Fibroblast of gingiva (primary cell): ENCODE results near the gene SLC12A2.

ENCODE experiments used
- DNase-seq: peaks from one replicate; pipeline ENCODE4 v3.0.0-alpha.2; 2011; ENCODE audit warnings: low read depth

Gene SLC12A2

GRCh38 chr5:128172102-128172501 lies 88.5 kb downstream of the SLC12A2 start:
- no peak for DNase-seq

DNA sequence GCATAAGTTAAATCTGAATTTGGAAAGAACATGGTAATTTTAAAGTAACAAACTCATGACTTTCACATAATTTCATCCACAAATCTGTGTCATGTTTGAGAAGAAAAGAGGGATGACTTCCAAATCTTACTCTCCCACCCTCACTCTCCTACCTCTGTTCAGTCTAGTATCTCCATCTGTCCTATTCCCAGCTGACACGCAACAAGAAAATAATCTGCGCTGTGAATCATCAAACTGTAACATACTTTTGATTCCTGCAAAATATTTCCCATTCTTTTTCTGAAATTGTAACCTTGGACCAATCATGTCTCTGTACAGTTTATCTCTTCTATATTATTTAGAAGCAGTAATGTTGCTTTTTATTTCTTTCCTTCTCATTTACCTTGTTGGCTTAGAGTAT lies 91.4 kb downstream of the SLC12A2 start:
- DNase-seq, result peak; percentile 6

DNA sequence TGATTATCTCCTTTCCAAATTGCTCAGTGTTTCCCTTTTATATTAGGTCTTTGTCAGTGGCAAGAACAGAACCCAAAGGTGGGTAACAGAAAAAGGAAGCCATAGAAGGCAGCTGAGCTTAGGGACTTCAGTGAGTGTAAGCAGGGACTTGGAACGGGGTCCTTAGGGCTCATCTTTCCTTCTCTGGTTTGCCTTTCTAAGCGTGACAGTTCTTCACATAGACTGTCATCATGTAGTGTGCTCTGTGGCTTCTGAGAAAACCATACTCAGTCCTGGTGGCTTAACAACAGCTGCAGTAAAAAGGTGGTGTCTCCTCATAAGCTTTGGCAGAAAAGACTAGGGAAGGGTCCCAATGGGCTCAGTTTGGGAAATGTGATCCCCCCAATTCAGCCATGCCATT lies 108.8 kb downstream of the SLC12A2 start:
- no peak for DNase-seq

GRCh38 chr5:128193665-128194390 lies 110.3 kb downstream of the SLC12A2 start:
- DNase-seq, result peak; percentile 70

DNA sequence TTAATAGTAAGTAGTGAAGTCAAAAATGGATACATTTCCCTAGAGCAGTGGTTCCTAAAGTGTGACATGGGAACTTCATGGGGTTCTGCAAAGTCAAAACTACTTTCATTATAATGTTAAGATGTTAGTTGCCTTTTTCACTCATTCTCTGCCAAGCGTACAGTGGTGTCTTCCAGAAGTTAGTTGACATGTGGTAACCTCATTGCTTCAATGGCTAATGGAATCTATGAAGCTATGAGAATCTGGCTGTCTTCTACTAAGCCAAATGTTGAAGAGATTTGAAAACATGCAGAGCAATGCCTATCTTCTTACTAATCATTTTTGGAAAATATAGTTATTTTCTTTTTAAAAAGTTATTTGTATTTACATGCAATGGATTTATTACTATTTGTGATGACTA lies 111.8 kb downstream of the SLC12A2 start:
- no peak for DNase-seq

- DNase-seq, result no peak
Measured at GRCh38 chr5:128196080-128196479, 112.5 kb downstream of the SLC12A2 start.

GRCh38 chr5:128196791-128197190 lies 113.2 kb downstream of the SLC12A2 start:
- DNase-seq, result peak; percentile 51

DNA sequence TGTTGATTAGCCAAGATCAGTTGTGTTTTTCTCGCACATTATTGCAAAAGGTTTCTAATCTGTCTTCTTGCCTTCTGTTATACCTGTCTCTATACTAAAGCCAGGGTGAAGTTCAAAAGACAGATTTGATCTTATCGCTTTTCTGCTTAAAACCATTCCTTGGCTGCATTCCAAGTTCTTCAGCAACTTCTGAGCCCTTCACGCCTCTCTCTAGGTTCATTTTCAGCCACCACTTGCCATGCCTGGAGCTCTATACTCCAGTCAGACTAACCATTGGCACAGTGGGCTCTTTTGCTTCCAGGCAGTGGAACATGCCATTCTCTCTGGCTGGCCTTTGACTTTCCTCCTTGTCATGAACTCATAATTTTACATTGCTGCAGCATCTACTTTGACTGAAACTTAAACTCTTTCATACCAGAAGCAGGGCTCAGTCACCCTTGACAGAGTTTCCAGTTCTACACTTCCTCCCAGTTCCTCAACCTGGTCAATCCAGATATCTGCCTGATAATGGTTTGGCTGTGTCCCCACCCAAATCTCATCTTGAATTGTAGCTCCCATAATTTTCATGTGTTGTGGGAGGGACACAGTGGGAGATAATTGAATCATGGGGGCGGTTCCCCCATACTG lies 114.4 kb downstream of the SLC12A2 start:
- DNase-seq, result no peak

GRCh38 chr5:128199104-128199503 lies 115.5 kb downstream of the SLC12A2 start:
- no peak for DNase-seq

GRCh38 chr5:128199611-128200010 lies 116.0 kb downstream of the SLC12A2 start:
- no peak for DNase-seq

DNA sequence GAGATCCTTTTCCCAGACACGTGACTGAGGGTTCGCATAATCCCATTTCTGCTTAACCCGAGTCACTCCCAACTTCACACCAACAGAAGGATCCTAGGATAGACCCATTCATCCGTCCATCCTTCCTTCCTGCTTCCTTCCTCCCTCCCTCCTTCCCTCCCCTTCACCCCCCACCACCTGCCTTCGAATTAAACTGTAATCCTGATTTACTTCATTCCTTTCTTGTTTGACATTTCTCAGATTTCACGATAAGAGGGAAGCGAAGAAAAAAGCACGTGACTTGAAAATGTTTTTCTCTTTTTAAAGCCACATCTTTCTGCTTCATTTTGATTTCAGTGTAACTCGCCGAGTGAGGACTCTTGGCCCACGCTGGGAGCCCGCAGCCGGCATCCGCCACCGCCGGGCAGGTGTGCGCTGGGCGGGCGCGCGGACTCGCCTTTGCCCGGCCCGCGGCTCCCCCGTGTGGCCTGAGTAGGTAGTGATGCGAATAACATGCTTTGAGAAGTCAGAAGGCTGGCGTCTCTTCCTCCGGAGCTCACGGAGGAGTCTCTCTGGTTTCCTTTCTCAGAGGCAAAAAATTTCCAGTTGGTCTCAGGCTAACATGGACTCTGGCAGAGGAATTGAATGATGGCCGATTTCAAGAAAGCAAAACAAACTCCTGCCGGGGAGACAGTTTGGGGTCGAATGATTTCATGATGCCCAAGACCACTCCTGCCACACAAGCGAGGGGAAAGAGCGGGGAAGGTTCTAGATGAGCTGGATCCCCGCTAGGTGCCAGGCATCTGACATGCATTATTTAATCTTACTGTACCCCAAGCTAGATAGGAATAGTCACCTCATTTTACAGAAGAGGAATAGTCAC lies 117.7 kb downstream of the SLC12A2 start:
- peak; percentile 49 for DNase-seq

DNA sequence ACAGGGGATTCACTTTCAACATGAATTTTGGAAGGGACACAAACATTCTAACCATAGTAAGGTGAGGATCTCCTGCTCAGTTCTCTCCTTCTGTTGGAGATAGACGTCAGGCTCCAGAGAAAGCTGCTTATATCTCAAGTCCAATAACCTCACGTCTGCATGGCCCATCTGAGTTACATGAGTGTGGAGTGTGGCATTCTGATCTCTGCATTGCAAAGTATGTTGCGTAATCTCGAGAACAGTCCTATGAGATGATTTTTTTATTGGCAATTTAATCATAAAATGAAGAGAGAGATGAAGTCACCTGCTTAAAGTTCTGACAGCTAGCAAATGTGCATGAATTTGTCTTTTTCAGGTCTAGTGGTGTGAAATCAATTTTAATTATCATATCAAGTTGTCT lies 118.8 kb downstream of the SLC12A2 start:
- no peak for DNase-seq

DNA sequence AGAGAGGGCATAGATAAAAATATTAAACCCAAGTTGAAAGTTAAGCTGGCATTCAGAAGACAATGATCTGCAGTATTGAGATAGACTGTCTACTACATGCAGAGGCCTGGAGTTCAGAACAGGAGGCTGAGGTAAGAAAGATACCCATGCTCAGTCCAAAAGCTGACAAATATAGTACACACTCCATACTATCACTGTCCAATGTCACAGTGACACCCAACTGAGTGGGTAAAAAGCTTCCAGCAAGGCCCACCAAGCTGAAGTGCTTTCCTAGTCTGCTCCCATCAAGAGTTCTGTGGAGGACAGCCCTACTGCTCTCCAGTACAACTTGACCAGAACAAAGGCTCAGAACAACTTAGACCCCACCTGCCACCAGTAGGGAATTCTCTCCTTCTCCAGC lies 124.9 kb downstream of the SLC12A2 start:
- no peak for DNase-seq

GRCh38 chr5:128212191-128212806 lies 128.7 kb downstream of the SLC12A2 start:
- no peak for DNase-seq

GRCh38 chr5:128213340-128213739 lies 129.8 kb downstream of the SLC12A2 start:
- DNase-seq, result peak; percentile 67

DNA sequence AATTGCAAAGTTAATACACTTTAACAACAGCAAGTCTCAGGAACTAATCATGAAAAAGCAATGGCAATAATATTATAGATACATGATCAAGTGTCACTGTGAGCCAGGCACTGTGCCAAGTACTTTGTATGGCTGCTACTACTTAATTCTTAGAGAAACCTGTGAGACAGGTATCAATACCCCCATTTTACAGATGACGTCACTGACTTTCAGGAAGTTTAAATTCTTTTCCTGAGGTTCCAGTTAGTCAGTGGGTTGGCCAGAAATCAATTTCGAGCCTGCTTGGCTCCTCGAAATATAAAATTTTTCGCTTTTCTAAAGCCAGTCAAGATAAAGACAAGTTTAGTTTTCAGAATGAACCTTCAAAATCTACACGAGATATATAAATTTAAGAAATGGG lies 130.3 kb downstream of the SLC12A2 start:
- no peak for DNase-seq

GRCh38 chr5:128216285-128216684 lies 132.7 kb downstream of the SLC12A2 start:
- no peak for DNase-seq

GRCh38 chr5:128216860-128217531 lies 133.4 kb downstream of the SLC12A2 start:
- DNase-seq, result peak; percentile 83

DNA sequence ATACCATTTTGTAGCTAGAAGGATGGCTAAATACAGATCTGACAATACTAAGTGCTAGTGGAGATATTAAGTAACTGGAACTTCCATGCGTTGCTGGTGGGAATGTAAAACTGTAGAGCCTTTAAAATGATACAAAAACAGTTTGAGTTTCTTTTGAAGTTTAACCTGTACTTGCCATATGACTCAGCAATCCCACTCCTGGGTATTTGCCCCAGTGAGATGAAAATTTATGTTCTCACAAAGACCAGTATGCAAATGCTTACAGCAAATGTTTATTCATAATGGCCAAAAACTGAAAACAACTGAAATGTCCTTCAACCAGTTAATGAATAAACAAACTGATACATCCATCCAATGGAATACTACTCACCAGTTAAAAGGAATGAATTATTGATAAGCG lies 137.3 kb downstream of the SLC12A2 start:
- DNase-seq, result no peak

DNA sequence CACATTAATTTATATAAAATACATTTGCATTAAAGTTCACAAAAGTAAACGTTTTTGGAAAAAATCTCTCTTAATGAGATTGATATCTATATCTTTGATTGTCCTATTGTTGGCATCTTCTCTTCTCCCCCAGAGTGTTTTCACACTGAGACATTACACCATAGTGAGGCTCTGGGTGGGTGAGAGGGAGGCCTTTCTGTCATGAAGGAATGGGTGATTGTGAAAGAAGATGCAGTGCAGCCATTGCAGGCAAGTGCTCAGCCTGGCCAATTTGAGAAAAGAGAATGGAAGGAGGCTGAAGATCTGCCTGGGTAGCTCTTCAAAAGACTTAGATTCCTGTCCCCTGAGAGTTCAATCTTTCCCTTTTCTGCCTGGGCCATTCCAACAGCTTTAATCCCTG lies 140.8 kb downstream of the SLC12A2 start:
- DNase-seq, result peak; percentile 19

DNA sequence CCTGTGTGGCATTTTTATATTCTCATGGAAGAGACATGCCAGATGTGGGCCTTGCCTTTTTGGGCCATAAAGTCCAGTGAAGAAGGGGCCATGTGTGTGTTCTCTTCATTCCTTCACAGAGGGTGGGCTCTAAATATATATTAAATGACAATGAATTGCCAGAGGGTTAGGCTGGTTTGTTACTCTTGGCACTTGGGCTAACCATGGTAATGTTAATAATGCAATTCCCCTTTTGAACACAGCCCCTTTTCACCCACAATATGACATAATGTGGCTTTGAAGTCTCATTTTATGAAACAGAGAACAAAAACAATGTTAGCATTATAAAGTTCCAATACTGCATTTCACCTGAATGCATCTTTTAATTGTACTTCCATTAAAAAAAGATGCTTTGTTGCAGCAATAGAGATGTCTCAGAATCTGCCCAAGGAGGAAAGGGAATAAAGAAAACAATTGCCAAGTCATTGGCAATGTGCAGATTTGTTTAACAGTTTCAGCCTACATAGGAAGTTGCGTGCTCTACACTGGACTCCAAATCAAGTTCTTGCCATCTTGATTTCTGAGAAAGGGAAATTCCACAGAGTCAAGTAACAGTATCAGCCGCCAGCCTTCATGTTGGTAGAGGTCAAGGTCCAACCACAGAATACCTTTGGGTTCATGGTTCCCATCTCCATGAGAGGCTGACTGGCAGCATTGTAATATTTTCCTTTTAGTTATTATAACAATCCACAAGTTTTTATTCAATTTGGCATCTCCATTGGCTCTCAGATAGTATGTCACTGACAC lies 141.9 kb downstream of the SLC12A2 start:
- DNase-seq, result no peak
